DOHH2 (cell line): ENCODE measurements around the gene MS4A2.

Experiments used
- CTCF ChIP-seq: fragments of 200-600 bp; sonication (generic); IDR thresholded peaks from one replicate; pipeline ENCODE4 v1.5.1; 2014; ENCODE audit warnings: antibody characterized with exemption, mild to moderate bottlenecking, low read depth, low read length; ENCODE audit not compliant: poor library complexity, severe bottlenecking
- EZH2phosphoT487 ChIP-seq: fragments of 200-600 bp; sonication (generic); IDR thresholded peaks from 2 replicates; pipeline ENCODE4 v1.6.1; 2017; ENCODE audit warnings: borderline replicate concordance, mild to moderate bottlenecking, antibody characterized with exemption, low read length, moderate library complexity, mixed read lengths

DNA sequence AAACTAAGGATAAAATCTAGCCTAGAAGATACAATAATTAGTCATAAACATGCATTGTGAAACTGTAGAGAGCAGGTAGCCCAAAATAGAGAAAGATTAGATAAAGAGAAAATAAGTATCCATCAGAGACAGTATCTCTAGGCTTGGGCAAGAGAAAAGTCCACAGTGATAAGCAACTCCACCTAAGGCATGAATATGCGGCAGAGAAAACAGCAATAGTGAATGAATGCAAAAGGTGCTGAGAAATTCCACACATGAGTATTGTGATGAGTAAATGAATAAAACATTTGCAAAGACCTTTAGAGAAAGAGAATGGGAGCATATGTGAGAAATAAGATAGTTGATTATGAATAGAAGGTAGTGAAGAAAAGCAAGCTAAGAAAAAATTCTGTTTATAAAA lies 8.7 kb downstream of the MS4A2 start:
- TF ChIP-seq CTCF = no peak
- TF ChIP-seq EZH2phosphoT487 = no peak
